Kidney epithelial cell (primary cell): ENCODE data around the gene DNAJC10. TPM values are rescaled to one million over a fixed set of nuclear protein-coding genes. Genes with fewer than 3 reads are reported as not detected.
A peak's percentile ranks its signal among the peaks of the same experiment; 100 is the strongest.

Source experiments
- DNase-seq: peaks from one replicate; pipeline ENCODE4 v3.0.0-alpha.2; 2010; ENCODE audit warnings: low read depth
- H3K27me3 ChIP-seq: 2 replicates; pipeline ENCODE4 v1.6.0; 2011; ENCODE audit warnings: low read length; ENCODE audit not compliant: control insufficient read depth, insufficient read depth
- H3K36me3 ChIP-seq: 2 replicates; pipeline ENCODE4 v1.5.1; 2011; ENCODE audit warnings: low read length; ENCODE audit not compliant: control insufficient read depth, insufficient read depth
- H3K4me3 ChIP-seq: 2 replicates; pipeline ENCODE4 v1.5.1; 2011; ENCODE audit warnings: low read depth, mild to moderate bottlenecking, control low read depth, low read length
- total RNA-seq: library from RNA; depleted of rRNA; stranded (reverse); fragments of >200 nt; gene quantifications from 2 replicates; pipeline ENCODE4 v1.2.3, GENCODE V29; 2015
- TF ChIP-seq, protein P1 (sequence below): IDR thresholded peaks from 2 replicates; pipeline ENCODE4 v1.5.1; 2011; ENCODE audit warnings: mild to moderate bottlenecking, moderate library complexity, low read length, control low read depth, inconsistent platforms; ENCODE audit not compliant: insufficient read depth, poor library complexity, severe bottlenecking

DNAJC10 gene
- total RNA-seq, 1 donor from 2014 or later, result 171 TPM

DNA sequence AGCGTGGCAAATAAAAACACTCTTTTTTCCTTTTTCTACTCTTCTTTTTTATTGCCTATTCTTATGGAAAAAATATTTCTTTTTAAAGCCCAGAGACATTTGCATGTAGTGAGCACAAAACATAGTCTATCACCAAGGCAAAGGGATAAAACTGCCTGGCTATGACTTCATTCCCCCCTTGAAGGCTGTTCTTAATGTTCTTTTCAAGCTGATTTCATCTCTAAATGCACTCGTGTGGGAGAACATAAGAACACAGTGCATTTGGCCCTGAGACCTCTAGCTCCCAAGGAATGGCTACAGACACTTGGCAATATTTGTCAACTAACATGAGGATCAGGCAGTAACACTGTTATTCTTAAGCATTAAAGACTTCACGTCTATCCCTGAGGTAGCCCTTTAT lies 17.4 kb upstream of the DNAJC10 start:
- DNase-seq, result no peak
- TF ChIP-seq, protein P1, sequence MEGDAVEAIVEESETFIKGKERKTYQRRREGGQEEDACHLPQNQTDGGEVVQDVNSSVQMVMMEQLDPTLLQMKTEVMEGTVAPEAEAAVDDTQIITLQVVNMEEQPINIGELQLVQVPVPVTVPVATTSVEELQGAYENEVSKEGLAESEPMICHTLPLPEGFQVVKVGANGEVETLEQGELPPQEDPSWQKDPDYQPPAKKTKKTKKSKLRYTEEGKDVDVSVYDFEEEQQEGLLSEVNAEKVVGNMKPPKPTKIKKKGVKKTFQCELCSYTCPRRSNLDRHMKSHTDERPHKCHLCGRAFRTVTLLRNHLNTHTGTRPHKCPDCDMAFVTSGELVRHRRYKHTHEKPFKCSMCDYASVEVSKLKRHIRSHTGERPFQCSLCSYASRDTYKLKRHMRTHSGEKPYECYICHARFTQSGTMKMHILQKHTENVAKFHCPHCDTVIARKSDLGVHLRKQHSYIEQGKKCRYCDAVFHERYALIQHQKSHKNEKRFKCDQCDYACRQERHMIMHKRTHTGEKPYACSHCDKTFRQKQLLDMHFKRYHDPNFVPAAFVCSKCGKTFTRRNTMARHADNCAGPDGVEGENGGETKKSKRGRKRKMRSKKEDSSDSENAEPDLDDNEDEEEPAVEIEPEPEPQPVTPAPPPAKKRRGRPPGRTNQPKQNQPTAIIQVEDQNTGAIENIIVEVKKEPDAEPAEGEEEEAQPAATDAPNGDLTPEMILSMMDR, result no peak
- Histone ChIP-seq H3K27me3 (no peaks in the 10 kb centered on the region), H3K36me3 (no peaks in the 10 kb centered on the region), H3K4me3 (no peak overlapping the region)

DNA sequence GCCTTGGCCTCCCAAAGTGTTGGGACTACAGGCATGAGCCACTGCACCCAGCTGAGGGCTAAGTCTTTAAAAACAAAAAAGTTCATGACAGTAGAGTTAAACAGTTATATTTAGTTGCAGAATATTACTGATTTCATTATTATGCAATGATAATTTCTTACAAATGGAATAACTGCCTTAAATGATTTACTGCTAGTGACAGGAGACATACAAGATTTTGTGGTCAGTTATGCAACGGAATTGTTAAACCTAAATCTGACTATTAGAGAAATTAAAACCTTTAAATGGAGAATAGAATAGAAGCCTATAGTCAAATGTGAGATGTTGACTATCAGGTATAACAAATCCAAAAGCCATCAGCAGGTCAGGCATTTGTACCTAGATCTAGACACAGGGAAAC lies 10.3 kb upstream of the DNAJC10 start:
- H3K36me3 ChIP-seq, result no peaks in the 10 kb centered on the region
- DNase-seq, result no peak
- no peaks in the 10 kb centered on the region for H3K27me3 ChIP-seq
- TF ChIP-seq, protein P1, result no peak
- H3K4me3 ChIP-seq, result no peak overlapping the region

DNA sequence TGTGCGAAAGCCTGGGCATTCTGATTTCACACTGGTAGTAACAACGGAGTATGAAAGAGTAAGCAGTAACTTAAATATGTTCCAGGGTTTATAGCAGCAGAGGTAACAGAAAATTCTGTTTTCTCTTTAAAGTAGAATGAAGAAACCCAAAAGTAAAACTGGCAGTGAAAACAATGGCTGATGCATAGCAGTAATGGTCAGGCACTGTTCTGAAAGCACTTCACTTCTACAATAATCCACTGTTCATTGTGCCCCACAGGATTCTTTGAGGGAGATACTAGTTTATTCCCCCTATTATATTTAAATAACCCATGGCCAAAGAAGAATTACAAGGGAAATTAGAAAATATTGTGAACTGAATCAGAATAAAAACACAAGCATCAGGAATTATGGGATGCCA lies 9.3 kb upstream of the DNAJC10 start:
- H3K4me3 ChIP-seq, result no peak overlapping the region
- H3K27me3 ChIP-seq, result no peaks in the 10 kb centered on the region
- no peaks in the 10 kb centered on the region for H3K36me3 ChIP-seq
- TF ChIP-seq, protein P1, result no peak
- DNase-seq, result no peak

DNA sequence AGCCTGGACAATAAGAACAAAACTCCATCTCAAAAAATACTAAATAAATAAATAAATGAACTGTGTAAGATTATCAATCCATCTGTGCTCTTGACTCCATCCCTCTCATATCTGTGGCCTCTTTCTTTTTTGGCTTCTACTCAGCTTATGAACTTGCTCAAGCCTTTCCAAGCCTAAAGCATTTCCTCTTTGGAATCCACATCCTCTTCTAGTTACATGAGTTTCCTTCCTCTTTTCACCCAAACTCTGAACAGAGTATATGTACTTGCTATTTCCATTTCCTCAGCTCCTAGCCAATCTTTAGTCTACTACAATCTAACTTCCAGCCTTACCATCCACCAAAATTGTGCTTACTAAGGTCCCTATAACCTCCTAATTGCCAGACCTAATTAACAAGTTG lies 2.5 kb upstream of the DNAJC10 start:
- no peaks in the 10 kb centered on the region for H3K36me3 ChIP-seq
- TF ChIP-seq, protein P1, result no peak

DNA sequence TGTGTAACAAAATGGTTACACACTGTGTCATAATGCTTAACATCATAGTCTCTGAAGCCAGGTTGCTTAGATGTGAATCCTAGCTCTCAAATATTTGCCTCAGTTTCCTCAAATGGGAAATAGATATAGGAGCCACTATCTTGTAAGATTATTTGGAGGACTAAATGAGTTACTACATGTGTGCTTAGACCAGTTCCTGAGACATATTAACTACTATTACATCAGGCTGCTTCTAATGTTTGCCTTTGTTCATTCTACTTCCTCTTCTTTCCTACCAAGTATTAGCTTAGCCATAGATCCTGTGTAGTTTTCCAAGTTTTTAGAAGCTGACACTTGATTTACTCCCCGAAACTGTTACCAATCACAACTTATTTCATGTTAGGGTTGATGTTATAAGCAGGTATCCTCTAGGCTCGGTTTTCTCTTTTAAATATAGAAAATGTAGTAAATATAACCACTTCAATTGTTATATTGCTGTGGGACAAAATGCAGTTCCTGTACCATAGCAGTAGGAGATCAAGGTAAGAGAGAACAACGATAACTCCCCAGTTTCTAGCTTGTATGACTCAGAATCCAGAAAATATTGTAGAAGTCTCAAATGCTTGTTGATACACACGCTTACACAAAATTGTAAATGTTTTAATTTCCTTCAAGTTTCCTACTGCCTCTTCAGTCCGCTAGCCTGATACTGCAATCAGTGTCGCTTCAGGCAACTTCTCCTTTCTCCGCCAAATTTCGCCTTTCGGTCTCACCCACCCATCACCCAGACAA lies 751 bp upstream of the DNAJC10 start:
- TF ChIP-seq, protein P1, result no peak
- Histone ChIP-seq H3K27me3 (no peaks in the 10 kb centered on the region), H3K36me3 (no peaks in the 10 kb centered on the region), H3K4me3 (peak overlapping the region; percentile 91)
- DNase-seq, result peak; percentile 29

More for the DNA sequence above, 2.5 kb upstream of the DNAJC10 start:
- no peak overlapping the region for H3K4me3 ChIP-seq
- DNase-seq, result no peak
- no peaks in the 10 kb centered on the region for H3K27me3 ChIP-seq

DNA sequence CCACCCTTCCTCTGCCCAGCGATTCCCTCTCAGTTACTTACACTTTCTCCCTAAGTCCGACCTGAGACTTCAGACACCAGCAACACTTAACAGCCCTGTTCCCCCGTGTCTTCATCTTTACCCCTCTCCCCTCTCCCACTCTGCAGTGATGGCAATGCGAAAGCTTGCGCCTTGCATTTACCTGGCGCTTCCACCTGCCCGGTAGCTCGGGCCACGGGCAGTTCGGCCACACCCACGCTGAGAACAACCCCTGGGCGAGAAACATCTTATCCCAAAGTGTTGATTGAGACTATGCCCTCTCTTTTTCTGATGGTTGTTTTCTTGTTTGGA lies 558 bp downstream of the DNAJC10 start:
- H3K27me3 ChIP-seq, result no peaks in the 10 kb centered on the region
- no peak for DNase-seq
- peak overlapping the region; percentile 91 for H3K4me3 ChIP-seq
- TF ChIP-seq, protein P1, result no peak
- H3K36me3 ChIP-seq, result no peaks in the 10 kb centered on the region
